Activated naive CD8-positive, alpha-beta T cell treated with anti-CD3 and anti-CD28 coated beads for 36 hours (primary cell): Measurements from ENCODE around the gene GAD2. TPM values are rescaled to one million over a fixed set of nuclear protein-coding genes. Genes with fewer than 3 reads are reported as not detected.

Experiments
- DNase-seq: peaks from one replicate; pipeline ENCODE4 v3.0.0; 2021
- H3K27ac Mint-ChIP-seq: one replicate; pipeline ENCODE4 v1.8.0; 2022; ENCODE audit warnings: mild to moderate bottlenecking, moderate library complexity, mixed read lengths
- H3K27me3 Mint-ChIP-seq: one replicate; pipeline ENCODE4 v1.8.0; 2022; ENCODE audit warnings: mild to moderate bottlenecking, mixed read lengths
- H3K36me3 Mint-ChIP-seq: one replicate; pipeline ENCODE4 v1.8.0; 2021; ENCODE audit warnings: mild to moderate bottlenecking, mixed read lengths
- H3K4me1 Mint-ChIP-seq: one replicate; pipeline ENCODE4 v1.8.0; 2021; ENCODE audit warnings: mixed read lengths
- H3K4me3 Mint-ChIP-seq: one replicate; pipeline ENCODE4 v1.8.0; 2022; ENCODE audit warnings: mild to moderate bottlenecking, moderate library complexity, mixed read lengths
- H3K9me3 Mint-ChIP-seq: one replicate; pipeline ENCODE4 v1.8.0; 2022; ENCODE audit warnings: mixed read lengths
- total RNA-seq, 2 experiments: library from RNA; stranded (reverse); gene quantifications; one replicate each; pipeline ENCODE4 v1.2.3, GENCODE V29; 2021

The GAD2 gene
- total RNA-seq, 2 experiments from 2014 or later, result not detected

GRCh38 chr10:26251925-26252324 is 35.4 kb downstream of the GAD2 start:
- no peaks in the 10 kb centered on the region for H3K4me1 Mint-ChIP-seq
- peaks cover 21% of the 10 kb centered on the region for H3K27me3 Mint-ChIP-seq
- no peak overlapping the region for H3K4me3 Mint-ChIP-seq
- no peaks in the 10 kb centered on the region for H3K36me3 Mint-ChIP-seq
- H3K9me3 Mint-ChIP-seq, result no peaks in the 10 kb centered on the region
- H3K27ac Mint-ChIP-seq, result no peak overlapping the region
- no peak for DNase-seq

- no peaks in the 10 kb centered on the region for H3K9me3 Mint-ChIP-seq
- H3K27ac Mint-ChIP-seq, result no peak overlapping the region
- DNase-seq, result no peak
- H3K4me1 Mint-ChIP-seq, result no peaks in the 10 kb centered on the region
- H3K27me3 Mint-ChIP-seq, result peaks cover 27% of the 10 kb centered on the region
- H3K4me3 Mint-ChIP-seq, result no peak overlapping the region
- no peaks in the 10 kb centered on the region for H3K36me3 Mint-ChIP-seq
These were observed 38.0 kb downstream of the GAD2 start for GRCh38 chr10:26254616-26255015.

DNA sequence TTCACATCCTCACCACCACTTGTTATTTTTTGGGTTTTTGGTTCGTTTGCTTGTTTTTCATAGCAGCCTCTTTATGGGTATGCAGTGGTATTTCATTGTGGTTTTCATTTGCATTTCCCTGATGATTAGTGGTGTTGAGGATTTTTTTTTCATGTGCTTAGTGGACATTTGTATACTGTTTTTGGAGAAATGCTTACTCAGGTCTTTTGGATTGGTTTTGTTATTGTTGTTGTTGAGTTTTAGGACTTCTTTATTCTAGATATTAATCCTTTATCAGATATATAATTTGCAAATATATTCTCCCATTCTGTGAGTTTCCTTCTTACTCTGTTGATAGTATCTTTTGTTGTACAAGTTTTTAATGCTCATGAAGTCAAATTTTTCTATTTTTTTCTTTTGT is 42.8 kb downstream of the GAD2 start:
- Mint-ChIP-seq H3K36me3 (no peaks in the 10 kb centered on the region), H3K27me3 (peaks cover 25% of the 10 kb centered on the region), H3K4me1 (no peaks in the 10 kb centered on the region), H3K27ac (no peak overlapping the region), H3K4me3 (no peak overlapping the region), H3K9me3 (no peaks in the 10 kb centered on the region)
- DNase-seq, result no peak

- no peak overlapping the region for H3K27ac Mint-ChIP-seq
- no peak for DNase-seq
- no peaks in the 10 kb centered on the region for H3K4me1 Mint-ChIP-seq
- no peaks in the 10 kb centered on the region for H3K36me3 Mint-ChIP-seq
- H3K9me3 Mint-ChIP-seq, result no peaks in the 10 kb centered on the region
- no peak overlapping the region for H3K4me3 Mint-ChIP-seq
- H3K27me3 Mint-ChIP-seq, result peaks cover 18% of the 10 kb centered on the region
These were observed 53.2 kb downstream of the GAD2 start for GRCh38 chr10:26269754-26270153.

GRCh38 chr10:26274391-26274790 is 57.8 kb downstream of the GAD2 start:
- H3K4me3 Mint-ChIP-seq, result no peak overlapping the region
- H3K36me3 Mint-ChIP-seq, result no peaks in the 10 kb centered on the region
- H3K27ac Mint-ChIP-seq, result no peak overlapping the region
- no peaks in the 10 kb centered on the region for H3K9me3 Mint-ChIP-seq
- peaks cover 6% of the 10 kb centered on the region for H3K27me3 Mint-ChIP-seq
- no peaks in the 10 kb centered on the region for H3K4me1 Mint-ChIP-seq
- DNase-seq, result no peak

- Mint-ChIP-seq H3K27me3 (no peaks in the 10 kb centered on the region), H3K4me3 (no peak overlapping the region), H3K4me1 (no peaks in the 10 kb centered on the region), H3K9me3 (no peaks in the 10 kb centered on the region), H3K27ac (no peak overlapping the region), H3K36me3 (no peaks in the 10 kb centered on the region)
- no peak for DNase-seq
These were observed 61.7 kb downstream of the GAD2 start for GRCh38 chr10:26278295-26278694.

- Mint-ChIP-seq H3K9me3 (no peaks in the 10 kb centered on the region), H3K4me1 (no peaks in the 10 kb centered on the region), H3K4me3 (no peak overlapping the region), H3K36me3 (no peaks in the 10 kb centered on the region), H3K27me3 (peaks cover 14% of the 10 kb centered on the region), H3K27ac (no peak overlapping the region)
- DNase-seq, result no peak
These were observed 73.7 kb downstream of the GAD2 start for GRCh38 chr10:26290236-26290635.

GRCh38 chr10:26291721-26292480 is 75.3 kb downstream of the GAD2 start:
- Mint-ChIP-seq H3K27me3 (peaks cover 14% of the 10 kb centered on the region), H3K27ac (no peak overlapping the region)

DNA sequence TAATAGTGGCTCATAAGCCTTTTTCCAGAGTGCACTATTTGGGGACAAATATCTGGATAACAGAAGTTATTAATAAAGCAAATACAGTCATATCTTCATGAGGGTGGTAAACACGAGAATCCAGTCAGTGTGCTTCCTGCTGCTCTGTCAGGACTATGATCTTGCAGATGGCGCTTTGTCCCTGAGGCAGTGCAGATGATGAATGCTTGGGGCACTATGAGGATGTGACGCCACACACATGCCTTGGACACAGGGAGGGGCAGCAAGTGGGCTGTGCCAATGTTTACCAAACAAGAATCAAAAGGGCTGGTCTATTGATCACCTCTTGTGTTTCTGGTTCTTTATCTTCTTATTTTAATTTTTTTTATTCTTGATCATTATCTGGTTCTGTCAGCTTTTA is 79.8 kb downstream of the GAD2 start:
- Mint-ChIP-seq H3K27ac (no peak overlapping the region), H3K9me3 (no peaks in the 10 kb centered on the region), H3K27me3 (peaks cover 7% of the 10 kb centered on the region), H3K36me3 (no peaks in the 10 kb centered on the region), H3K4me3 (no peak overlapping the region), H3K4me1 (no peaks in the 10 kb centered on the region)
- no peak for DNase-seq

More at GRCh38 chr10:26291721-26292480, 75.3 kb downstream of the GAD2 start:
- no peaks in the 10 kb centered on the region for H3K4me1 Mint-ChIP-seq
- H3K9me3 Mint-ChIP-seq, result no peaks in the 10 kb centered on the region
- H3K36me3 Mint-ChIP-seq, result no peaks in the 10 kb centered on the region
- DNase-seq, result no peak
- no peak overlapping the region for H3K4me3 Mint-ChIP-seq

GRCh38 chr10:26300001-26300400 is 83.4 kb downstream of the GAD2 start:
- no peak overlapping the region for H3K4me3 Mint-ChIP-seq

GRCh38 chr10:26303366-26303765 is 86.8 kb downstream of the GAD2 start:
- H3K27ac Mint-ChIP-seq, result no peak overlapping the region
- no peaks in the 10 kb centered on the region for H3K4me1 Mint-ChIP-seq
- no peak overlapping the region for H3K4me3 Mint-ChIP-seq
- H3K27me3 Mint-ChIP-seq, result peaks cover 4% of the 10 kb centered on the region
- no peaks in the 10 kb centered on the region for H3K9me3 Mint-ChIP-seq
- no peak for DNase-seq
- H3K36me3 Mint-ChIP-seq, result no peaks in the 10 kb centered on the region

More at GRCh38 chr10:26300001-26300400, 83.4 kb downstream of the GAD2 start:
- Mint-ChIP-seq H3K4me1 (no peaks in the 10 kb centered on the region), H3K27ac (no peak overlapping the region), H3K36me3 (no peaks in the 10 kb centered on the region), H3K27me3 (no peaks in the 10 kb centered on the region), H3K9me3 (no peaks in the 10 kb centered on the region)
- no peak for DNase-seq

- Mint-ChIP-seq H3K27ac (no peak overlapping the region), H3K4me3 (no peak overlapping the region), H3K36me3 (no peaks in the 10 kb centered on the region), H3K9me3 (no peaks in the 10 kb centered on the region), H3K27me3 (peaks cover 17% of the 10 kb centered on the region), H3K4me1 (no peaks in the 10 kb centered on the region)
- DNase-seq, result no peak
These were observed 93.8 kb downstream of the GAD2 start for GRCh38 chr10:26310361-26310760.

DNA sequence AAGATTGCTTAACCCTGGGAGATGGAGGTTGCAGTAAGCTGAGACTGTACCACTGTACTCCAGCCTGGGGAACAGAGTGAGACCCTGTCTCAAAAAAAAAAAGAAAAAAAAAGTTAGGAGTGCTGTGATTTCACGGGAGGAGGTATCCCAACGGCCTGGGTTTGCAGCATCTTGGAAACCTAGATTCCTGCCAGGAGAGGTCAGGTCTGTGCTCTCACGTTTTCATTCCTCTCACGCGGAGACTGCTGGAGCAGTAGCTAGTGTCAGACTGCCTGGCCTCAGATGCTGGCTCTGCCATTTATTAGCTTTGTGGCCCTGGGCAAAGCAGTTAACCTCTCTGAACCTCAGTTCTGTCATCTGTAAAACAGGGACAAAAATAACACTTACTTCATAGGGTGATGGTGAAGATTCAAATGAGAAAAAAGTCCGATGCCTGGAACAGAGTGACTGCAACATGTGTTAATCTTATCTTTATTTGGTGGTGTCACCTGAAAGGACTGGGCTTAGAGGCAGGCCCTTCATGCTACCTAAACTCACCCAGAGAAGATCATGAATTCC is 94.9 kb downstream of the GAD2 start:
- no peak for DNase-seq
- Mint-ChIP-seq H3K9me3 (no peaks in the 10 kb centered on the region), H3K27me3 (peaks cover 17% of the 10 kb centered on the region), H3K27ac (no peak overlapping the region), H3K4me3 (no peak overlapping the region), H3K4me1 (no peaks in the 10 kb centered on the region), H3K36me3 (no peaks in the 10 kb centered on the region)

- H3K4me3 Mint-ChIP-seq, result no peak overlapping the region
- H3K27me3 Mint-ChIP-seq, result peaks cover 13% of the 10 kb centered on the region
- DNase-seq, result no peak
- no peaks in the 10 kb centered on the region for H3K4me1 Mint-ChIP-seq
- H3K27ac Mint-ChIP-seq, result no peak overlapping the region
- H3K9me3 Mint-ChIP-seq, result no peaks in the 10 kb centered on the region
- no peaks in the 10 kb centered on the region for H3K36me3 Mint-ChIP-seq
These were observed 97.9 kb downstream of the GAD2 start for GRCh38 chr10:26314265-26315013.

- Mint-ChIP-seq H3K9me3 (no peaks in the 10 kb centered on the region), H3K27me3 (peaks cover 4% of the 10 kb centered on the region), H3K36me3 (no peaks in the 10 kb centered on the region), H3K27ac (no peak overlapping the region), H3K4me1 (no peaks in the 10 kb centered on the region), H3K4me3 (no peak overlapping the region)
- no peak for DNase-seq
These were observed 102.1 kb downstream of the GAD2 start for GRCh38 chr10:26318672-26319071.
